ENCODE data around the gene COX4I2.

DNA sequence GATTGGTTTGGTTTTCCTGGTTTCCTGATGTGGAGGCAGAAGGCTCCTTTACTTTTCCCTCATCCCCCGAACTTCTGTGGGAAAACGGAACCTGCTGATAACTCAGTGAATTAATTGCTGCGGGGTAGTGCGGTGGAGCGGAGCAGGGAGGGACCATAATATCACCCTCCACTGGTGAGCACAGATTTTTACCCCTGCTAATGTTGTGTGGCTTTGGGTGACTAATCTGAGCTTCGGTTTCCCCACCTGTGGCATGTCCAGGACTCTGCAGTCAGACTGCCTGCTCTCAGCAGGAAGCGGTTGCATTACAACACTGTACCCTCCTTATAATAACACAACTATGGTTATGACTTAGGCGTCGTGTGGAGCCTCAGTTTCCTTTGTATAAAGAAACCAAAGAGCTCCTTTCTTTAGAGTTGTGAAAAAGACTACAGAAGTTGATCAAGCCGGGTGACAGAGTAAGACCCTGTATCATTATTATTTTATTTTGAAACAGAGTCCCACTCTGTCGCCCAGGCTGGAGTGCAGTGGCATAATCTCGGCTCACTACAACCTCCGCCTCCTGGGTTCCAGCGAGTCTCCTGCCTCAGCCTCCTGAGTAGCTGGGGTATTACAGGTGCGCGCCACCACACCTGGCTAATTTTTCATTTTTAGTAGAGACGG is 34.8 kb upstream of the COX4I2 start:
- TF ChIP-seq, protein P1, sequence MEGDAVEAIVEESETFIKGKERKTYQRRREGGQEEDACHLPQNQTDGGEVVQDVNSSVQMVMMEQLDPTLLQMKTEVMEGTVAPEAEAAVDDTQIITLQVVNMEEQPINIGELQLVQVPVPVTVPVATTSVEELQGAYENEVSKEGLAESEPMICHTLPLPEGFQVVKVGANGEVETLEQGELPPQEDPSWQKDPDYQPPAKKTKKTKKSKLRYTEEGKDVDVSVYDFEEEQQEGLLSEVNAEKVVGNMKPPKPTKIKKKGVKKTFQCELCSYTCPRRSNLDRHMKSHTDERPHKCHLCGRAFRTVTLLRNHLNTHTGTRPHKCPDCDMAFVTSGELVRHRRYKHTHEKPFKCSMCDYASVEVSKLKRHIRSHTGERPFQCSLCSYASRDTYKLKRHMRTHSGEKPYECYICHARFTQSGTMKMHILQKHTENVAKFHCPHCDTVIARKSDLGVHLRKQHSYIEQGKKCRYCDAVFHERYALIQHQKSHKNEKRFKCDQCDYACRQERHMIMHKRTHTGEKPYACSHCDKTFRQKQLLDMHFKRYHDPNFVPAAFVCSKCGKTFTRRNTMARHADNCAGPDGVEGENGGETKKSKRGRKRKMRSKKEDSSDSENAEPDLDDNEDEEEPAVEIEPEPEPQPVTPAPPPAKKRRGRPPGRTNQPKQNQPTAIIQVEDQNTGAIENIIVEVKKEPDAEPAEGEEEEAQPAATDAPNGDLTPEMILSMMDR (IDR thresholded peaks at IDR 0.05), result no peak
- TF ChIP-seq POLR2A (IDR thresholded peaks at IDR 0.05), result no peak
- TF ChIP-seq POLR2AphosphoS5 (IDR thresholded peaks at IDR 0.05), result no peak

Measured in breast epithelium (tissue), 3 donors.